Upper lobe of left lung (tissue), 4 donors: ENCODE measurements around the gene RARS1.

Source experiments
- CTCF ChIP-seq, 6 experiments: fragments of 450-650 bp in 4 of 6; fragments of 200-600 bp in 2 of 6; sonication (generic) in 2 of 6; IDR thresholded peaks; one replicate each; pipeline ENCODE4 v1.5.1; 2016 to 2019; ENCODE audit warnings: antibody characterized with exemption in 6 of 6
- POLR2A ChIP-seq, 4 donors: fragments of 450-650 bp; IDR thresholded peaks; one replicate each; pipeline ENCODE4 v1.5.1; 2016 to 2017; ENCODE audit warnings: antibody characterized with exemption in 4 of 4, mild to moderate bottlenecking in 2 of 4

GRCh38 chr5:168481330-168481788, 4.9 kb upstream of the RARS1 start:
- TF ChIP-seq CTCF (IDR thresholded peaks at IDR 0.05) = no peak
- no peak for TF ChIP-seq POLR2A (IDR thresholded peaks at IDR 0.05)
